Measurements from ENCODE around the gene TFB2M.
A peak's percentile ranks its signal among the peaks of the same experiment; 100 is the strongest.

TFB2M gene

GRCh38 chr1:246512635-246513034 lies 53.4 kb downstream of the TFB2M start:
- in situ Hi-C loops (cut with MboI; ENCODE audit: low sequenced_read_pairs, unreplicated experiment): no loop called here
- TF ChIP-seq, protein P1, sequence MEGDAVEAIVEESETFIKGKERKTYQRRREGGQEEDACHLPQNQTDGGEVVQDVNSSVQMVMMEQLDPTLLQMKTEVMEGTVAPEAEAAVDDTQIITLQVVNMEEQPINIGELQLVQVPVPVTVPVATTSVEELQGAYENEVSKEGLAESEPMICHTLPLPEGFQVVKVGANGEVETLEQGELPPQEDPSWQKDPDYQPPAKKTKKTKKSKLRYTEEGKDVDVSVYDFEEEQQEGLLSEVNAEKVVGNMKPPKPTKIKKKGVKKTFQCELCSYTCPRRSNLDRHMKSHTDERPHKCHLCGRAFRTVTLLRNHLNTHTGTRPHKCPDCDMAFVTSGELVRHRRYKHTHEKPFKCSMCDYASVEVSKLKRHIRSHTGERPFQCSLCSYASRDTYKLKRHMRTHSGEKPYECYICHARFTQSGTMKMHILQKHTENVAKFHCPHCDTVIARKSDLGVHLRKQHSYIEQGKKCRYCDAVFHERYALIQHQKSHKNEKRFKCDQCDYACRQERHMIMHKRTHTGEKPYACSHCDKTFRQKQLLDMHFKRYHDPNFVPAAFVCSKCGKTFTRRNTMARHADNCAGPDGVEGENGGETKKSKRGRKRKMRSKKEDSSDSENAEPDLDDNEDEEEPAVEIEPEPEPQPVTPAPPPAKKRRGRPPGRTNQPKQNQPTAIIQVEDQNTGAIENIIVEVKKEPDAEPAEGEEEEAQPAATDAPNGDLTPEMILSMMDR (IDR thresholded peaks at IDR 0.05; ENCODE audit: borderline replicate concordance, control extremely low read depth, extremely low read depth, insufficient read depth, missing control alignments): no peak
- DNase-seq (ENCODE audit: low spot score): no peak

DNA sequence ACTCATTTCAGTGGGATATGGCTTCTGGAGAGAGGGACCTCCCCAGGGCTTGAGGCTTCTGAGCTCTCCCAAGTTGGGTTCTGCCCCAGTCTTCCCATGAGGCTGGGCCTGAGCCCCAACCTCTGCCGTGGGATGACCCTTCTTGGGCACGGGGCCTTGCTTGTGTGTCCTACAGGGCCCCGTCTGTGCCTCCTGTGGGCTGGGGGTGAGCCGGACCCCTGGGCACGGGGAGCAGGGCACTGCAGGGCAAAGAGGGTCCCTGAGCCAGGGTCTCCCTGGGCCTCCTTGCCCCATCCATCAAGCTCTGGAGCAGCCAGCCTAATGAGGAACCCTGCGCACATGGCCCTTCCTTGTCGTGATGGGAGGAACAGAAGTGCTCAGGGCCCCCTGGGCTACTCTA lies 53.8 kb downstream of the TFB2M start:
- TF ChIP-seq, protein P1 (IDR thresholded peaks at IDR 0.05; ENCODE audit: borderline replicate concordance, control extremely low read depth, extremely low read depth, insufficient read depth, missing control alignments): no peak

DNA sequence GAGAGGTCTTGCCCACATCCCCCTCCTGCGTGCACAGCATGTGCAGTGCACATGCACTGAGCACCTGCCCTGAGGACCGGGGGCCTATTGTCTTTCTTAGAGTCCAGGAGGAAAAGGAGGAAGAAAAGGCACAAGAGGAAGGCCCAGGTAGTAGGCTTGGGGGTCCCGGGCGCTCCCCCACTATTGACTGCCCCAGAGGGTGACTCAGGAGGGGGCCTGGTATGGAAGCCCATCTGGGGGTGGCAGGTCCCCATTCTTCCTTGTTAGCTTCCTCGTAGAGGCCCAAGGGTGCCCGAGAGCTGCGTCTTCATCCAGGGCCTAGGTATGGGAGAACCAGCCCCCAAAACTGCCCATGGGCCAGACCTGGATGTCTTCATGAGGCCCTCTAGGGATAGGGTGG lies 54.9 kb downstream of the TFB2M start:
- TF ChIP-seq, protein P1 (IDR thresholded peaks at IDR 0.05; ENCODE audit: borderline replicate concordance, control extremely low read depth, extremely low read depth, insufficient read depth, missing control alignments): no peak
- no peak for DNase-seq (ENCODE audit: low spot score)
- in situ Hi-C loops (cut with MboI; ENCODE audit: low sequenced_read_pairs, unreplicated experiment): no loop called here

More for the DNA sequence above, 53.8 kb downstream of the TFB2M start:
- in situ Hi-C loops (cut with MboI; ENCODE audit: low sequenced_read_pairs, unreplicated experiment): no loop called here
- no peak for DNase-seq (ENCODE audit: low spot score)

DNA sequence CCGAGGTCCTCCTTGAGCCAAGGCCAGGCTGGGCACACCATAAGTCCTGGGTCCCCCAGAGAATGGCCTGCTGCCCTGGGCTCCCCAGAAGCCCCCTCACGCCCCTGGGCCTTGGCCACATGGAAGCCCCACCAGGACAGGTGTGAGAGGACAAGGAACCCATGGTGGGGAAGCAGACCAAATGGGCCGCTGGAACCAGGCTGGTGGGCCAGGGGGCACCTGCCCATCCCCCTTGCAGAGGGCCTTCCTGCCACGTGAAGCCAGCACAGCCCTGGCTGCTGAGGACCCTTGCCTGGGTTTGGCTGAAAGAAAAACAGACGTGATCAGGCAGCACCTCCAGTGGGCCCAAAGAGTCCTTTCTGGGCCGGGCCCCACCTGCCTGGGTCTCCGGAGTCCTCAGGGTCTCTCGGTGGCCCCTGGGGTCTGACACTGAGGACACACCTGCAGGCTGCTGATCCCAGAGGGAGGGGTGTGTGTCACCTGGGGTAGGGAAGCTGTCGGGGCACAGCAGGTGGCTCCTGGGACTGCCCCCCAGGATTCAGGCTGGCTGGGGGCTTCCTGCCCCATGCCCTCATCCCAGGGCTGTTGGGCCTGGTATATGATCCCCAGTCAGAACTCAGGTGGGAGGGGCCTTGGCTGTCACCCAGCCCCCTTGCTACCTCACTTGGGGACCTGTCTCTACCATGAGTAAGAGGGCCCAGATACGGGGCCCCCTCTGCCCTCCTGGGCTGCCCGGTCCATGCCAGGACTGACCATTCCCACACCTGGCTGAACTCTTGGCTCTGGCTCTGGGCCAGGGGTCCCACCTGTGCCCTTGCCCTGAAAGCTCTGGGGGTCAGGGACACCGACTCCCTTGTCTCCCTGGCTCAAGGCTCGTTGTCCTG lies 55.7 kb downstream of the TFB2M start:
- in situ Hi-C loops (cut with MboI; ENCODE audit: low sequenced_read_pairs, unreplicated experiment): no loop called here
- TF ChIP-seq, protein P1 (IDR thresholded peaks at IDR 0.05; ENCODE audit: borderline replicate concordance, control extremely low read depth, extremely low read depth, insufficient read depth, missing control alignments): no peak
- no peak for DNase-seq (ENCODE audit: low spot score)

- in situ Hi-C loops (cut with MboI; ENCODE audit: low sequenced_read_pairs, unreplicated experiment): no loop called here
- no peak for DNase-seq (ENCODE audit: low spot score)
- TF ChIP-seq, protein P1 (IDR thresholded peaks at IDR 0.05; ENCODE audit: borderline replicate concordance, control extremely low read depth, extremely low read depth, insufficient read depth, missing control alignments): no peak
These were observed 57.0 kb downstream of the TFB2M start for GRCh38 chr1:246508897-246509688.

- peak; percentile 94 for DNase-seq (ENCODE audit: low spot score)
- TF ChIP-seq, protein P1 (IDR thresholded peaks at IDR 0.05; ENCODE audit: borderline replicate concordance, control extremely low read depth, extremely low read depth, insufficient read depth, missing control alignments): peak; percentile 35
- in situ Hi-C loops (cut with MboI; ENCODE audit: low sequenced_read_pairs, unreplicated experiment): no loop called here
These were observed 59.2 kb downstream of the TFB2M start, which contains the start of gene SMYD3 for GRCh38 chr1:246506674-246507481. Gene SMYD3, minus strand, starts transcription at chr1:246507279.
